Ascending aorta (tissue), 2 donors: Measurements from ENCODE around the gene PRPF31. TPM values are rescaled to one million over a fixed set of nuclear protein-coding genes. Genes with fewer than 3 reads are reported as not detected.

ENCODE experiments used
- DNase-seq, 2 donors: peaks; one replicate each; pipeline ENCODE4 v3.0.0-alpha.2; 2019; ENCODE audit warnings: low spot score in 2 of 2
- H3K27ac ChIP-seq, 2 donors: fragments of 200-600 bp; sonication (generic); one replicate each; pipeline ENCODE4 v1.5.1; 2016 to 2017; ENCODE audit warnings: mild to moderate bottlenecking in 1 of 2
- H3K27me3 ChIP-seq: fragments of 200-600 bp; sonication (generic); one replicate; pipeline ENCODE4 v1.5.1; 2017
- H3K36me3 ChIP-seq, 2 donors: fragments of 200-600 bp; sonication (generic); one replicate each; pipeline ENCODE4 v1.5.1; 2016
- H3K4me1 ChIP-seq, 2 donors: fragments of 200-600 bp; sonication (generic); one replicate each; pipeline ENCODE4 v1.5.1; 2016 to 2017; ENCODE audit warnings: mild to moderate bottlenecking in 1 of 2
- H3K4me3 ChIP-seq, 2 donors: fragments of 200-600 bp; sonication (generic); one replicate each; pipeline ENCODE4 v1.5.1; 2016 to 2017; ENCODE audit warnings: mild to moderate bottlenecking in 1 of 2
- H3K9me3 ChIP-seq, 2 donors: fragments of 200-600 bp; sonication (generic); one replicate each; pipeline ENCODE4 v1.5.1; 2016
- CTCF ChIP-seq, 3 experiments: fragments of 200-600 bp in 2 of 3; fragments of 450-650 bp in 1 of 3; sonication (generic) in 2 of 3; IDR thresholded peaks; one replicate each; pipeline ENCODE4 v1.5.1; 2016 to 2019; ENCODE audit warnings: antibody characterized with exemption in 3 of 3, mild to moderate bottlenecking in 1 of 3, moderate library complexity in 1 of 3
- intact Hi-C: fragments of 100-400 bp; cut with DNase I; formaldehyde crosslinking; loops from one replicate; pipeline ENCODE4 v1.15.1; 2023
- total RNA-seq: library from RNA; depleted of rRNA; stranded (reverse); fragments of >200 nt; gene quantifications from one replicate; pipeline ENCODE4 v1.1.0, GENCODE V29; 2016

Gene PRPF31
- total RNA-seq, 1 donor from 2014 or later: 84.1 TPM

- no peak for DNase-seq
- intact Hi-C loops: no loop called here
These were observed 37.4 kb downstream of the PRPF31 start for GRCh38 chr19:54152878-54153524.

GRCh38 chr19:54153731-54154326 lies 38.3 kb downstream of the PRPF31 start:
- Histone ChIP-seq H3K27me3 (no peaks in the 10 kb centered on the region), H3K36me3 (peaks cover 86 to 88% of the 10 kb centered on the region in 2 donors), H3K9me3 (no peaks in the 10 kb centered on the region), H3K4me3 (no peak overlapping the region), H3K27ac (no peak overlapping the region), H3K4me1 (peaks cover 6 to 8% of the 10 kb centered on the region in 2 donors)
- DNase-seq: no peak
- TF ChIP-seq CTCF (IDR thresholded peaks at IDR 0.05): no peak
- intact Hi-C loops: no loop called here

More at GRCh38 chr19:54152878-54153524, 37.4 kb downstream of the PRPF31 start:
- H3K9me3 ChIP-seq: no peaks in the 10 kb centered on the region
- no peak overlapping the region for H3K27ac ChIP-seq
- no peaks in the 10 kb centered on the region for H3K4me1 ChIP-seq
- no peak for TF ChIP-seq CTCF (IDR thresholded peaks at IDR 0.05)
- no peaks in the 10 kb centered on the region for H3K27me3 ChIP-seq
- peaks cover 94 to 96% of the 10 kb centered on the region in 2 donors for H3K36me3 ChIP-seq
- H3K4me3 ChIP-seq: no peak overlapping the region

- TF ChIP-seq CTCF (IDR thresholded peaks at IDR 0.05): no peak
- Histone ChIP-seq H3K27me3 (no peaks in the 10 kb centered on the region), H3K36me3 (peaks cover 77 to 79% of the 10 kb centered on the region in 2 donors), H3K27ac (no peak overlapping the region), H3K4me1 (peaks cover 8 to 10% of the 10 kb centered on the region in 2 donors), H3K4me3 (no peak overlapping the region), H3K9me3 (no peaks in the 10 kb centered on the region)
- DNase-seq: no peak
- intact Hi-C loops: no loop called here
These were observed 39.2 kb downstream of the PRPF31 start for GRCh38 chr19:54154603-54155345.

GRCh38 chr19:54155694-54156093 lies 40.1 kb downstream of the PRPF31 start:
- H3K4me1 ChIP-seq: peaks cover 14 to 16% of the 10 kb centered on the region in 2 donors
- peaks cover 70 to 71% of the 10 kb centered on the region in 2 donors for H3K36me3 ChIP-seq
- no peak overlapping the region for H3K27ac ChIP-seq
- no peak for DNase-seq
- no peaks in the 10 kb centered on the region for H3K9me3 ChIP-seq
- intact Hi-C loops: no loop called here
- H3K27me3 ChIP-seq: no peaks in the 10 kb centered on the region
- H3K4me3 ChIP-seq: no peak overlapping the region
- TF ChIP-seq CTCF (IDR thresholded peaks at IDR 0.05): no peak

- Histone ChIP-seq H3K27ac (no peak overlapping the region), H3K36me3 (peaks cover 65% of the 10 kb centered on the region in 2 donors), H3K4me1 (peaks cover 15 to 17% of the 10 kb centered on the region in 2 donors), H3K4me3 (no peak overlapping the region), H3K9me3 (no peaks in the 10 kb centered on the region), H3K27me3 (no peaks in the 10 kb centered on the region)
- intact Hi-C loops: no loop called here
- no peak for TF ChIP-seq CTCF (IDR thresholded peaks at IDR 0.05)
- DNase-seq: no peak
These were observed 40.9 kb downstream of the PRPF31 start for GRCh38 chr19:54156490-54156889.
